AG09309 (cell line): Measurements from ENCODE around the gene MYDGF.
"Not testable (repeated sequence)": the region's sequence is repeated elsewhere in the genome, so short reads cannot be mapped to it uniquely, and the experiment has no call there.

Source experiments
- DNase-seq: peaks from one replicate; pipeline ENCODE4 v3.0.0-alpha.2; 2010; ENCODE audit warnings: low read depth
- H3K4me3 ChIP-seq: 2 replicates; pipeline ENCODE4 v1.5.1; 2011; ENCODE audit warnings: mild to moderate bottlenecking, low read depth, low read length, moderate library complexity; ENCODE audit not compliant: control insufficient read depth
- CTCF ChIP-seq: IDR thresholded peaks from 2 replicates; pipeline ENCODE4 v1.5.1; 2011; ENCODE audit warnings: mild to moderate bottlenecking, low read depth, low read length, inconsistent platforms; ENCODE audit not compliant: insufficient read depth, control insufficient read depth; ENCODE audit errors: missing control alignments

The MYDGF gene

DNA sequence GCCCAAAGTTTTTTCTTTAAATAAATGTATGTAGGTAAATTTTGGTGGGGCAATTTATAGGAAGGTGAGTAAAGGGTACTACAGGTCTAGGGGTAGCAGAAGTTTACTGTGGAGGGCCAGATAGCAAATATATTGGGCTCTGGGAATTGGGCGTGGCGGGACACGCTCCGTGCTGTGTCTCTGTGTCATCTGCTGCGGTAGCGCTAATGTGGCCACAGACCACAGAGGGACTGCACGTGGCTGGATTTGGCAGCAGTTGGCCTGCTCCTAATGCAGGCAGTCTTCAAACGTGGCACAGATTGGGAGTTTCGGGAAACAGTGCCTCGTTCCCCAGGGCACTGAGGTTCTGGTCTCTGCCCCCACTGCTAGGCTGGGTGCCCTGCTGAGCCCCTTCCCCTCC lies 16.6 kb upstream of the MYDGF start:
- no peak for DNase-seq
- no peak for TF ChIP-seq CTCF
- H3K4me3 ChIP-seq = no peak overlapping the region

GRCh38 chr19:4684312-4685095 lies 14.4 kb upstream of the MYDGF start:
- no peak for TF ChIP-seq CTCF
- no peak for DNase-seq
- no peak overlapping the region for H3K4me3 ChIP-seq

GRCh38 chr19:4682417-4683200 lies 12.5 kb upstream of the MYDGF start:
- TF ChIP-seq CTCF = no peak

GRCh38 chr19:4680021-4680420 lies 9.9 kb upstream of the MYDGF start:
- not testable (repeated sequence) for H3K4me3 ChIP-seq, DNase-seq

More at GRCh38 chr19:4682417-4683200, 12.5 kb upstream of the MYDGF start:
- no peak overlapping the region for H3K4me3 ChIP-seq
- DNase-seq = no peak

DNA sequence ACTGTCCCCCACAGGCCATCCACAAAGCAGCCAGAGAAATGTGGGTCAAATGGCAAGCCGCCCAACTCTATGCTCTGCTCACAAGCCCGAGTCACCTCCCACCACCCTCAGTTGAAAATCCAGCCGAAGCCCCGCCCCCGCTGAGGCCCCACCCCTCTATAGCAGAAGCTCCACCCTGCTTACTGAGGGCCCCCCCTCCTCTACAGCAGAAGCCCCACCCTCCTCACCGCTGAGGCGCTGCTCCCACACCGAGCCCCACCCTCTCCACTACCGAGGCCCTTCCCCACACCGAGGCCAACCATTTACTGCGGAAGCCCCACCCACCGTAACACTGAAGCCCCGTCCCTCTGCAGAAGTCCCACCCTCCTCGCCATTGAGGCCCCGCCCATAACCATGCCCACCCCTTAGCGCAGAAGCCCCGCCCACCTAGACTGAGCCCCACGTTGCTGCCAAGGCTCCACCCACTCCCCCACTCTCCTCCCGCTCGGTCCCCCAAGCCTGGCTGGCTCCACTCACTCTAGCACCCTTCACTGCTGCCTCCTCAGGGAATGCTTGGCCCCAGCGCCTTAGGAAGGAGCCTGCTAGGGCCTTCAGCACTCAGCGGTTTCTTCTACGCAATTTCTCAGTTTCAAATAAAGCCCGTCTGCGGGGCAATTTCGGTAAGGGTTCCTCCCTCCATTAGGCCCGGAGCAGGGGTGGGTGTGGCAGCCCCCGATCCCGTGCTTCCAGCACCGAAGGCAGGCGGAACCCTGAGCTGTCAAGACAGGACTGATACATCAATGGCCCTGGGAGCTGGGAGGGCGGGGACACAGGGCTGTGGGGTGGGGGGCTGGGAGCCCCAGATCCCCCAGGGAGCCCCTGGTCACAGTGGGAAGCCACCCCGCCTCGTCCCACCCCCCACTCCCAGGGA lies 9.0 kb upstream of the MYDGF start:
- TF ChIP-seq CTCF = no peak
- no peak overlapping the region for H3K4me3 ChIP-seq
- DNase-seq = no peak

GRCh38 chr19:4676955-4677731 lies 7.0 kb upstream of the MYDGF start:
- DNase-seq = no peak

More at GRCh38 chr19:4676955-4677731, 7.0 kb upstream of the MYDGF start:
- TF ChIP-seq CTCF = peak; percentile 57
- H3K4me3 ChIP-seq = no peak overlapping the region
